Measurements from ENCODE around the gene CHCHD6.

- TF ChIP-seq CTCF (IDR thresholded peaks at IDR 0.05; ENCODE audit: low read depth, low read length) (no peak), EZH2phosphoT487 (IDR thresholded peaks at IDR 0.05; ENCODE audit: low read depth) (no peak)
Measured at GRCh38 chr3:126749547-126749875, 45.5 kb downstream of the CHCHD6 start.
